Glomerular visceral epithelial cell (primary cell): Measurements from ENCODE around the gene KIF25.
"Not testable (repeated sequence)": the region's sequence is repeated elsewhere in the genome, so short reads cannot be mapped to it uniquely, and the experiment has no call there.

ENCODE experiments used
- DNase-seq: peaks from one replicate; pipeline ENCODE4 v3.0.0-alpha.2; 2016; ENCODE audit errors: extremely low spot score

Gene KIF25

DNA sequence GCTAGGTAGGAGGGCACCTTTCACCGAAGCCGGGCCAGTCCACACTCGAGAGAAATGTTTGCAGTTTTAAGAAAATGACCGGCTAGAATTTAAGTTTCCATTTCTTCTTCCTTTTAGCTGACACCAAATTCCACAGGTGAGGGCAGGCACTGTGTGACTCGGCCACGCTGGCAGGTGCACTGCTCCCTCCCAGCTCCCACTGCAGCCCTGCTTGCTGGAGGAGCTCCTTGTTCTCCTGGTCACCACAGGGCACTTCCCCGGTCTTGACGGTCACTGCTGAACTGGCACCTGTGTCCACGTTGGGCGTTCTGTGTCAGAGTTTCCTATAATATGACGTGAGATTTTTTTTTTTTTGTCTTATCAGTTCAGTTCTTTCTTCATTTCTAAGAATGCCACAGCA, 3.6 kb upstream of the KIF25 start:
- DNase-seq = no peak

GRCh38 chr6:167995302-167995701, 2.2 kb upstream of the KIF25 start:
- no peak for DNase-seq

GRCh38 chr6:167995731-167996151, 1.7 kb upstream of the KIF25 start:
- no peak for DNase-seq

GRCh38 chr6:167996424-167997199, 859 bp upstream of the KIF25 start:
- no peak for DNase-seq

DNA sequence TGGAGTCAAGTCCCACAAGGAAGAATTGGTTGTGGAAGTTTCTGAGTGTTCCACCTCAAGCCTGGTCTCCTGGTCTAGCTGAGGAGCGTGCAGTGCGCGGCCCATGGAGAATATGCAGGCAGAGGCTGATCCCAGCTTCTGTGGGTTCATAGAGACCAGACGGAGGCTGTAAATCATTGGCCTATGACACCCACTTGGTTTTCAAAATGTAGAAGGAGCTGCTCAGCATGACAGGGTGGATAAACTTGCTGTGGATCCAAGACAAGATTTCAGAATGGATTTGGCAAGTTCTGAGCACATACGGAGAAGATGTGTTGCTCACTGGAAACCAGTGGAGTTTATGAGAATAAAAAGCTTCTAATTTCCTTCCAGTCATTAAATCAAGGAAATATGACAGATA, 744 bp downstream of the KIF25 start:
- peak; percentile 22 for DNase-seq

- DNase-seq = no peak
Observed at GRCh38 chr6:168000198-168001028, 2.9 kb downstream of the KIF25 start.

- no peak for DNase-seq
Observed at GRCh38 chr6:168001029-168001332, 3.5 kb downstream of the KIF25 start.

- DNase-seq = not testable (repeated sequence)
Observed at GRCh38 chr6:168001514-168001913, 4.0 kb downstream of the KIF25 start.

DNA sequence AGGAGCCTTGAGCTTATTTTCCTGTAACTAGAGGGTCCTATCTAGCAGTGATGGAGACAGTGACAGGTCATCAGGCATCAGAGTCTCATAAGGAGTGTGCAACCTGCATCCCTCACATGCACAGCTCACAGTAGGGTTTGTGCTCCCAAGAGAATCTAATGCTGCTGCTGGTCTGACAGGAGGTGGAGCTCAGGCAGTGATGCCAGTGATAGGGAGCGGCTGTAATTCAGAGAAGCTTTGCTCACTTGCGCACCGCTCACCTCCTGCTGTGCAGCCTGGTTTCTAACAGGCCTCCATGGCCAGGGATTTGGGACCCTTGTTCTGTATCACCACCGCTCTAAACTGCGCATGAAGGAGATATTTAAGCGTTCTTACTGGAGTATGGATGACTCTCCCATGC, 5.3 kb downstream of the KIF25 start:
- DNase-seq = no peak

DNA sequence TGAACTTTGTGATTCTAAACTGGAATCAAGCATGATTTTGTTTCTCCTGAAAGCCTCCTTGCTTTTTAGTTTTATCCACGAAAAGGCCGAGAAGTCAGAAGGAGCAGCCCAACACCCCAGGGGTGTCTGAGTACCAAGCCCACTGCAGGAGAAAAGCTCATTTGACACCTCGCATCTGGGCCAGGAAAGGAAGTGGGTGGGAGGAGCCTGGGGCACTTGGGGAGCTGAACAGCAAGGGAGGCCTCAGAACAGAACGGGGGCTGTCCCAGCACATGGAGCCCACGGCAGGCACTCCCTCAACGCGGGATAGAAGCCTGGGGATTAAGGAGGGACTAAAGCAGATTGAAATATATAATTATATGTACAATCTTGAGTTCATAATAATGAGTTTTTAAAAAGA, 6.6 kb downstream of the KIF25 start:
- DNase-seq = no peak

- DNase-seq = no peak
Observed at GRCh38 chr6:168004945-168005344, 7.5 kb downstream of the KIF25 start.

- DNase-seq = no peak
Observed at GRCh38 chr6:168005796-168006195, 8.3 kb downstream of the KIF25 start.

GRCh38 chr6:168007592-168008338, 10.3 kb downstream of the KIF25 start:
- DNase-seq = peak; percentile 99

DNA sequence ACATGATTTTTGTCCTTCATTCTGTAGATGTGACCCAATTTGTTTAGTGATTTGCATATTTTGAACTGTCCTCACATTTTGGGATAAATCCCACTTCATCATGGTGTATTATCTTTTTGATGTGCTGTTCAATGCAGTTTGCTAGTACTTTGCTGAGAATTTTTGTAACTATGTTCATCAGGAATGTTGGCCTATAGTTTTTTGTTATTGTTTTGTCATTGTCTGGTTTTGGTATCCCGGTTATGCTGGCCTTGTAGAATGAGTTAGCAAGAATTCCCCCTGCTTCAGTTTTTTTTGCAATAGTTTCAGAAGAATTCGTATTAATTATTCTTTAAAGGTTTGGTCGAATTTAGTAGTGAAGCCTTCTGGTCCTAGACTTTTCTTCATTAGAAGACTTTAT, 11.9 kb downstream of the KIF25 start:
- DNase-seq = no peak

GRCh38 chr6:168011291-168011690, 13.8 kb downstream of the KIF25 start:
- no peak for DNase-seq

- no peak for DNase-seq
Observed at GRCh38 chr6:168012431-168013249, 15.2 kb downstream of the KIF25 start.

- DNase-seq = no peak
Observed at GRCh38 chr6:168013250-168013915, 15.9 kb downstream of the KIF25 start.

- DNase-seq = no peak
Observed at GRCh38 chr6:168014428-168014827, 17.0 kb downstream of the KIF25 start.

DNA sequence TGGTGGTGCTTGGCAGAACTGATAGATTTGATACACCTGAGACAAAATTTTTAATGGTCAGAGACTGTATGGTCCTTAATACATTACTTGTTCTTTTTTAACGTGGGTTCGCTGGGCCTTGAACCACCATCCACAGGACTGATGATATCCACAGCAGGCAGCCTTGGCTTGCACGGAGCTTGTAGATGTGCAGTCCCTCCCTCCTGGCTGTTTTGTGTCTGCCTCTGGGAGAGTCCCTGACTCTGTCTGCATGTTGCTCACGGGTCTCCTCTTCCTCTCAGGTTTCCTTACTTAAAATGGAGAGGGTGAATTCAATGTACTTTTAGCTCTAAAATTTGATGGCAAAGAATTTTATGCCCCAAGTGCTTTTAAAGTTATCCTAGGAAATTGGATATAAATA, 17.5 kb downstream of the KIF25 start:
- no peak for DNase-seq

DNA sequence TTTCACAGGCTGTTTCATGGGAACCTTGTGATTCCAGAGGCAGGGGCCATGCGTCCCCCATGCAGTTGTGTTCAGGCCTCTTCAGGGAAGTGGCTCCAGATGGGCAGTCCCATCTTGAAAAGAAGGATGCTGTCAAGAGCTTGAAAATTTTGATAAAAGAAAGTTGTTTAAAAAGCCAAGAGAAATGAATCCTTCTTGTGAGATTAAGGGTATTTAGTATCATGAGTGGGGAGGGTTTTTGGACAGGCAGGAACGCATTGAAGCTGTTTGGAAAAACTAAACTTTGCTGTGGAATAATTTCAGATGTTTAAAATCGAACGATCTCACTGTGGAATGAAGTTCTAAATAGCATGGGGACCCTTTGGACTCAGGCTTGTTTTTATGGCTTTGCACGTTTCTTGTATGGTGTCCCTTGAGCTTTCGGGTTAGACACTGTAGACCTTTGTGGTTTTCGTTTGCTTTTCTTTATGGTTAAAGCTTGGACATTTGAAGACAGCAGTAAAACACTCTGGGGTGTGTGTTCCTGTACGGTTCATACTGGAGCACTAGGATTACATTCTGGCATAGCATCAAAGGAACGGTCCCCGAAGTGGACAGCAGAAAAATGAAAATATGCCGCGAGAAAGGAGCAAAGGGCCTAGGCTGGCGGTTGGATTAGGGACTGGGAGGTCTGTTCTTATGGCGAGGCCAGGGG, 18.2 kb downstream of the KIF25 start:
- DNase-seq = no peak
